Peyer's patch (tissue), 4 donors: ENCODE data around the gene GAK. TPM values are rescaled to one million over a fixed set of nuclear protein-coding genes. Genes with fewer than 3 reads are reported as not detected.

Experiments
- DNase-seq, 3 donors: peaks; one replicate each; pipeline ENCODE4 v3.0.0-alpha.2; 2017 to 2019
- H3K27ac ChIP-seq, 4 donors: fragments of 200-600 bp; sonication (generic); one replicate each; pipeline ENCODE4 v1.5.1; 2016 to 2019
- H3K27me3 ChIP-seq, 2 donors: fragments of 200-600 bp; sonication (generic); one replicate each; pipeline ENCODE4 v1.5.1; 2019
- H3K36me3 ChIP-seq, 3 donors: fragments of 200-600 bp; sonication (generic); one replicate each; pipeline ENCODE4 v1.5.1; 2016 to 2019
- H3K4me1 ChIP-seq, 4 donors: fragments of 200-600 bp; sonication (generic); one replicate each; pipeline ENCODE4 v1.5.1; 2016 to 2019
- H3K4me3 ChIP-seq, 4 donors: fragments of 200-600 bp; sonication (generic); 1 replicate in 3 of 4; 2 replicates in 1 of 4; pipeline ENCODE4 v1.5.1; 2016 to 2019; ENCODE audit warnings: mild to moderate bottlenecking in 1 of 4
- H3K9me3 ChIP-seq, 4 donors: fragments of 200-600 bp; sonication (generic); one replicate each; pipeline ENCODE4 v1.5.1; 2016 to 2019; ENCODE audit warnings: mild to moderate bottlenecking in 1 of 4
- CTCF ChIP-seq, 6 experiments: fragments of 450-650 bp in 4 of 6; fragments of 200-600 bp in 2 of 6; sonication (generic) in 1 of 6; IDR thresholded peaks; one replicate each; pipeline ENCODE4 v1.5.1; 2017 to 2019; ENCODE audit warnings: antibody characterized with exemption in 6 of 6, mild to moderate bottlenecking in 3 of 6, moderate library complexity in 1 of 6
- POLR2A ChIP-seq, 2 donors: fragments of 450-650 bp; IDR thresholded peaks; one replicate each; pipeline ENCODE4 v1.5.1; 2017; ENCODE audit warnings: antibody characterized with exemption in 2 of 2, mild to moderate bottlenecking in 2 of 2, moderate library complexity in 2 of 2
- total RNA-seq, 4 donors: library from RNA; depleted of rRNA; stranded (reverse); fragments of >200 nt; gene quantifications; one replicate each; pipeline ENCODE4 v1.1.0, GENCODE V29; 2016

GAK gene
- total RNA-seq, 4 donors from 2014 or later = 248 to 362 (median 351) TPM

GRCh38 chr4:849478-850175 lies 82.5 kb downstream of the GAK start:
- Histone ChIP-seq H3K4me3 (no peak overlapping the region), H3K36me3 (peaks cover 0 to 66% (median 0%) of the 10 kb centered on the region in 3 donors), H3K9me3 (no peaks in the 10 kb centered on the region), H3K4me1 (no peaks in the 10 kb centered on the region), H3K27ac (no peak overlapping the region), H3K27me3 (no peaks in the 10 kb centered on the region)
- TF ChIP-seq POLR2A (IDR thresholded peaks at IDR 0.05) = no peak
- no peak for TF ChIP-seq CTCF (IDR thresholded peaks at IDR 0.05)
- DNase-seq = no peak

GRCh38 chr4:848803-849477 lies 83.2 kb downstream of the GAK start:
- peaks cover 0 to 61% (median 0%) of the 10 kb centered on the region in 3 donors for H3K36me3 ChIP-seq
- H3K27me3 ChIP-seq = no peaks in the 10 kb centered on the region
- H3K4me3 ChIP-seq = no peak overlapping the region
- no peaks in the 10 kb centered on the region for H3K4me1 ChIP-seq
- no peak overlapping the region for H3K27ac ChIP-seq
- H3K9me3 ChIP-seq = no peaks in the 10 kb centered on the region
- no peak for TF ChIP-seq POLR2A (IDR thresholded peaks at IDR 0.05)
- TF ChIP-seq CTCF (IDR thresholded peaks at IDR 0.05) = no peak
- DNase-seq = no peak

- peaks cover 0 to 56% (median 0%) of the 10 kb centered on the region in 3 donors for H3K36me3 ChIP-seq
- no peak overlapping the region for H3K27ac ChIP-seq
- H3K27me3 ChIP-seq = no peaks in the 10 kb centered on the region
- no peak overlapping the region for H3K4me3 ChIP-seq
- H3K4me1 ChIP-seq = no peaks in the 10 kb centered on the region
- no peak for DNase-seq
- no peaks in the 10 kb centered on the region for H3K9me3 ChIP-seq
- no peak for TF ChIP-seq POLR2A (IDR thresholded peaks at IDR 0.05)
- no peak for TF ChIP-seq CTCF (IDR thresholded peaks at IDR 0.05)
These were observed 83.8 kb downstream of the GAK start for GRCh38 chr4:848307-848691.

- TF ChIP-seq POLR2A (IDR thresholded peaks at IDR 0.05) = no peak
- Histone ChIP-seq H3K9me3 (no peaks in the 10 kb centered on the region), H3K27me3 (no peaks in the 10 kb centered on the region), H3K4me1 (no peaks in the 10 kb centered on the region), H3K27ac (no peak overlapping the region), H3K4me3 (no peak overlapping the region), H3K36me3 (peaks cover 0 to 34% (median 0%) of the 10 kb centered on the region in 3 donors)
- no peak for DNase-seq
These were observed 86.3 kb downstream of the GAK start for GRCh38 chr4:845836-846251.

GRCh38 chr4:845233-845835 lies 86.8 kb downstream of the GAK start:
- H3K27ac ChIP-seq = no peak overlapping the region
- no peaks in the 10 kb centered on the region for H3K4me1 ChIP-seq
- DNase-seq = no peak
- peaks cover 0 to 29% (median 0%) of the 10 kb centered on the region in 3 donors for H3K36me3 ChIP-seq
- H3K27me3 ChIP-seq = no peaks in the 10 kb centered on the region
- TF ChIP-seq CTCF (IDR thresholded peaks at IDR 0.05) (no peak), POLR2A (IDR thresholded peaks at IDR 0.05) (no peak)
- no peaks in the 10 kb centered on the region for H3K9me3 ChIP-seq
- no peak overlapping the region for H3K4me3 ChIP-seq

GRCh38 chr4:844752-845232 lies 87.3 kb downstream of the GAK start:
- TF ChIP-seq CTCF (IDR thresholded peaks at IDR 0.05) (no peak), POLR2A (IDR thresholded peaks at IDR 0.05) (no peak)
- H3K27ac ChIP-seq = no peak overlapping the region
- no peaks in the 10 kb centered on the region for H3K27me3 ChIP-seq
- H3K4me1 ChIP-seq = no peaks in the 10 kb centered on the region
- no peaks in the 10 kb centered on the region for H3K9me3 ChIP-seq
- peaks cover 0 to 24% (median 0%) of the 10 kb centered on the region in 3 donors for H3K36me3 ChIP-seq
- H3K4me3 ChIP-seq = no peak overlapping the region
- no peak for DNase-seq
